ENCODE results near the gene PSME3. TPM values are rescaled to one million over a fixed set of nuclear protein-coding genes. Genes with fewer than 3 reads are reported as not detected.

The PSME3 gene
- total and polyA plus RNA-seq, 2 of the 13 experiments (the other 11 are each of a cell fraction or from before 2014, with no cell fraction given), result 66.3 to 135 TPM

- TF ChIP-seq AHDC1 (CRISPR knock-in tag; IDR thresholded peaks at IDR 0.05; ENCODE audit: borderline replicate concordance), result peak; percentile 70; the same call in 1 of the 2 replicates
- no peak for TF ChIP-seq HNF1B (CRISPR knock-in tag; IDR thresholded peaks at IDR 0.05)
- TF ChIP-seq ZNF3 (CRISPR knock-in tag; IDR thresholded peaks at IDR 0.05), result no peak
- TF ChIP-seq SMAD3 (CRISPR knock-in tag; IDR thresholded peaks at IDR 0.05), result no peak
- TF ChIP-seq ARID5B (CRISPR knock-in tag; IDR thresholded peaks at IDR 0.05), result peak; percentile 66
- peak; percentile 20; the same call in 1 of the 2 replicates for TF ChIP-seq SAP130 (CRISPR knock-in tag; IDR thresholded peaks at IDR 0.05; ENCODE audit: low read depth)
- TF ChIP-seq ATM (IDR thresholded peaks at IDR 0.05; ENCODE audit: borderline replicate concordance), result no peak
- TF ChIP-seq NCOR1 (IDR thresholded peaks at IDR 0.05; ENCODE audit: borderline replicate concordance, low read length), result peak; percentile 68; the same call in 1 of the 2 replicates
- no peak for TF ChIP-seq MXD3 (CRISPR knock-in tag; IDR thresholded peaks at IDR 0.05)
- no peak for TF ChIP-seq REL (CRISPR knock-in tag; conservative IDR thresholded peaks at IDR 0.05)
Measured at GRCh38 chr17:42791948-42792347, 41.2 kb upstream of the PSME3 start (continued).

All from HepG2 (cell line).